Astrocyte of the spinal cord (primary cell): ENCODE results near the gene SLC16A12.
A peak's percentile ranks its signal among the peaks of the same experiment; 100 is the strongest.

ENCODE experiments used
- DNase-seq: peaks from one replicate; pipeline ENCODE4 v3.0.0; 2011; ENCODE audit warnings: low read depth, low spot score
- H3K4me3 ChIP-seq: 2 replicates; pipeline ENCODE4 v1.5.1; 2011; ENCODE audit warnings: low read depth, mild to moderate bottlenecking, low read length, moderate library complexity
- in situ Hi-C: cut with HindIII; loops from 2 replicates; pipeline ENCODE4 v1.10.0; 2017; ENCODE audit warnings: low sequenced_read_pairs
- TF ChIP-seq, protein P1 (sequence below): IDR thresholded peaks from 2 replicates; pipeline ENCODE4 v1.5.1; 2012; ENCODE audit warnings: low read depth, mild to moderate bottlenecking, low read length, inconsistent platforms

Gene SLC16A12

GRCh38 chr10:89470628-89471027, 64.8 kb downstream of the SLC16A12 start:
- TF ChIP-seq, protein P1, sequence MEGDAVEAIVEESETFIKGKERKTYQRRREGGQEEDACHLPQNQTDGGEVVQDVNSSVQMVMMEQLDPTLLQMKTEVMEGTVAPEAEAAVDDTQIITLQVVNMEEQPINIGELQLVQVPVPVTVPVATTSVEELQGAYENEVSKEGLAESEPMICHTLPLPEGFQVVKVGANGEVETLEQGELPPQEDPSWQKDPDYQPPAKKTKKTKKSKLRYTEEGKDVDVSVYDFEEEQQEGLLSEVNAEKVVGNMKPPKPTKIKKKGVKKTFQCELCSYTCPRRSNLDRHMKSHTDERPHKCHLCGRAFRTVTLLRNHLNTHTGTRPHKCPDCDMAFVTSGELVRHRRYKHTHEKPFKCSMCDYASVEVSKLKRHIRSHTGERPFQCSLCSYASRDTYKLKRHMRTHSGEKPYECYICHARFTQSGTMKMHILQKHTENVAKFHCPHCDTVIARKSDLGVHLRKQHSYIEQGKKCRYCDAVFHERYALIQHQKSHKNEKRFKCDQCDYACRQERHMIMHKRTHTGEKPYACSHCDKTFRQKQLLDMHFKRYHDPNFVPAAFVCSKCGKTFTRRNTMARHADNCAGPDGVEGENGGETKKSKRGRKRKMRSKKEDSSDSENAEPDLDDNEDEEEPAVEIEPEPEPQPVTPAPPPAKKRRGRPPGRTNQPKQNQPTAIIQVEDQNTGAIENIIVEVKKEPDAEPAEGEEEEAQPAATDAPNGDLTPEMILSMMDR, result no peak
- peak; percentile 65 for DNase-seq
- H3K4me3 ChIP-seq, result no peak overlapping the region
- in situ Hi-C loops, result no loop called here

DNA sequence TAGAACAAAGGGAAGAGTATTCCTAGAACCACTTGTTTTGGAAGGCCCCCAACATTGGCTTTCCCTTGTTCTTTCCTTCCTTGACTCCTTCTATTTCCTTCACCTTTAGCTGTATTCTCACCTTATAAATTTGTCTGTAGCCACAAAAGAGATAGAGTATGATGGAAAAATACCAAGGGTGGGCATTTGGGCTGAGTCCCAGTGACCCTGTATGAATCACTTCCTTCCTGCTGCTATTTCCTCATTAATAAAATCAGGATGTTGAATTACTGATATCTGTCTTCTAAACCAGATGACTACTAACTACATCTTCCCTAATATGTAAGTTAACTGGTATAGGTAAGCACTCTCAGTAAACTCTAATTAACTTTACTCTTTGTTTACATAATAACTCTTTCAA, 65.9 kb downstream of the SLC16A12 start:
- in situ Hi-C loops, result no loop called here
- no peak for DNase-seq
- H3K4me3 ChIP-seq, result no peak overlapping the region
- TF ChIP-seq, protein P1, result no peak

DNA sequence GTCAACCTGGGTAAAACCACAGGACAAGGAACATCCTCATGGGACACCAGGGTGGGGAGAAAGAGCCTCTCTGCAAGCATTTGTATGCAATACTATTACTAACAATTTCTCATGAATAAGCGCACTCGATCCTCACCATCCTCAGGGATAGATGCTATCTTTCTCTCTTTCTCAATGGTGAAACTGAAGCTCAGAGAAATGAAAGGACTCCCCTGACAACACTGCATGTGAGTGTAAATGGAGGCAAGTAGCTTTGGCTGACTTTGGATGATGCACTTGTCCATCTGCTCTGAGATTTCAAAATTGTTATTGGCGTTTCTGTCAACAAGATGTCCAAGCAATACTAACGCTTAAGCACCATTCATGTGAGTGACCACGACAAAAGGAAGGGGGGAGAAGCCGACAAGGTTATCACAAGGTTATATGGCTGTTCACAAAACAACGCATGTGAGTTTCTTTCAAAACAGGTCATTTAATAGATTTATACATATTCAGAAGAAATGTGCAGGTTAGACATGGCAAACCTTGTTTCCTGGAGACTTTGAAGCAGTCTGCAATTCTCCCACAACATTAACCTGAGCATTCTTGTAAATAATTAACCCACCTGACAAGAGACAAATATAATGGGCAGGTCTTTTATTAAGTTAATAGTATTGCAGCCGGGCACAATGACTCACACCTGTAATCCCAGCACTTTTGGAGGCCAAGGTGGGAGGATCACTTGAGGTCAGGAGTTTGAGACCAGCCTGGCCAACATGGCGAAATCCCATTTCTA, 67.0 kb downstream of the SLC16A12 start:
- in situ Hi-C loops, result no loop called here
- TF ChIP-seq, protein P1, result no peak
- DNase-seq, result no peak
- H3K4me3 ChIP-seq, result no peak overlapping the region

DNA sequence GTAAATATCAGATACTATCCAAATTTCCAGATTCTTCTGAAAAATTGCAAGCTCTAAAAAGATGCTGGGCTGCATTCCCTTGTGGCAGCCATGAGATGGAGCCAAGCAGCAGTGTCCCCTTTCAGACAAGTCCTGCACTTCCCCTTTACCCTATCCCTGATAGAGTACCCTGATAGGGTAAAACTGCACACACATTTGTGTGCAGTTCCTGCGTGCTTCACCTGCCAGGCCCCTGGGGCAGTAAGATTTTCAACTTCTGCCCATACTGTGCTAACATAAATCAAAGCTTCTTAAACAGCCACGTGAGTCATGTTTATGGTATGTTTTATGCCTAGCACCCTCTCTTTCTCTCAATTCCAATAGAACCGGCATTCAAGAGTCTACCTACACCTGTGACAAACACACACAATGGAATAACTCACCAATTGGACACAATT, 68.8 kb downstream of the SLC16A12 start:
- H3K4me3 ChIP-seq, result no peak overlapping the region
- in situ Hi-C loops, result no loop called here
- TF ChIP-seq, protein P1, result peak; percentile 68
- DNase-seq, result peak; percentile 65

DNA sequence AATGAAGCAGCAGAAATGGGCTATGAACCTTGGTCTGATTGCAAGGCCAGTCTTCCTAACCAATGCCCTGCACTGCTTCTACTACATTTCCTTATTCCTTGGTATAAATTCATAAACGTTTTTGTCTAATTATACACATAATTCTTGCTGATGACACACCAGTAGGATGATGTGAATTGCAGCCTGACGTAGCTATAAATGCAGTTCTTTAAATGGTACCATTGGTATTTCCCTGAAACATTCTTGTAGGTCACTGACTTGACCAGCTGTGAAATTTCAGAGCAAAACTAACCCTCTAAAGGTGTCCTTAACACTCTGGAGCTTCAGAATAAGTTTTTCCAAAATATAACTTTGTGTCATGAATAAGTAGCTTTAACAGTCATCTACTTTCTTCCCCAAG, 70.2 kb downstream of the SLC16A12 start:
- H3K4me3 ChIP-seq, result no peak overlapping the region
- in situ Hi-C loops, result no loop called here
- DNase-seq, result no peak
- TF ChIP-seq, protein P1, result no peak

GRCh38 chr10:89463846-89464537, 71.4 kb downstream of the SLC16A12 start:
- no peak for DNase-seq
- in situ Hi-C loops, result no loop called here
- no peak overlapping the region for H3K4me3 ChIP-seq
- TF ChIP-seq, protein P1, result no peak
